ENCODE data around the gene INHBA.

INHBA gene

DNA sequence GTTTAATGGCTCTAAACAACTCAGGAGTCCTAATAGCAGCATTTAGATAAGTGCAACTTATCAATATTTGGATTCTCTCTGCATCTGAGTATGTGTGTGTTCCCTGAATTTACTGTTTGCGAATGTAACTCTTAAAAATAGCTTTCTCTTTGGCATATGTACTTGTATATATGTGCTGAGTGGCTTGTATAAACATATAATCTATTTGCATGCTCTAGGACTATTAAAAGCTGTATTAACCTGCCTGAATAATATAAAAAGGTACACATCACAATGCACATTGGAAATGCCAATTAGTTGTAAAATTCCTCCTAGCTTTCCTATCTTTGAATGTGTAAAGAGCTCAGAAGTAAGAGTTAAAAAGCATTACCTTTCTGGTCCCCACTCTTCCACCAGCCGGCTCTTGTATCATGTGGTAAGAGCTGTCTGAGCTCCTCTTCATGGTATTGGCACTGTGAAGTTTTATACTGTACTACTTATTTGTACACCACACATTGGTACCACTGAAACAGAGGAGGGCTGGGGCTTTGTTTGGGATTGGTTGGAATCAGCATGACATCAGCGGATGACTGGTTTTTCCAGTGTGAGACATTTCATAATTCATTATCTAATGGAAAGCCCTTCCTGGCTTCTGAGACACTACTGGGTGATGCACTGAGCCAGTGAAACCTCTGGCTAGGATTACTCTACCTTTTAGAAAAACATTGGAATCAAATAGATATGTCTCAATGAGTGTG lies at the start of gene INHBA:
Gene INHBA, minus strand, starts transcription at position 456 of the 737 bp plus-strand sequence. CDS start 2,716 bp downstream, outside the sequence.
- peak; percentile 65 for DNase-seq

DNA sequence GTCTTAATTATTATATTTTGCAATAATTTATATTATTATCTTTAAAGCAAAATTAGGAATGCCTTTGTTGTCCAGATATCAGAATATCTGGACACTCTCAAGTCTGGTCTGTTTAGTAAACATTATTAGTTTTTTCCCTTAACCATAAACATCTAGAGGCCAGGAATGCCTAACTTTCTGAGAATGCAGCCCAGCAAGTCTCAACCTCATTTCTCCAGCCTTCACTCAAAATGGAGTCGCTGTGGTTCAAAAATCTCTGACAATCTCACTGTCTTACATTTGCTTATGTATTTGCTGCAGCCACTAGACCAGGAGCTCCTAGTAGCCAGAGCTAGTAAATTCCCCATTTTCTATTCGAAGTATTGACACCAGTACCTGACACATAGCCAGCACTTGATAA lies 49.7 kb upstream of the INHBA start:
- no peak for DNase-seq

DNA sequence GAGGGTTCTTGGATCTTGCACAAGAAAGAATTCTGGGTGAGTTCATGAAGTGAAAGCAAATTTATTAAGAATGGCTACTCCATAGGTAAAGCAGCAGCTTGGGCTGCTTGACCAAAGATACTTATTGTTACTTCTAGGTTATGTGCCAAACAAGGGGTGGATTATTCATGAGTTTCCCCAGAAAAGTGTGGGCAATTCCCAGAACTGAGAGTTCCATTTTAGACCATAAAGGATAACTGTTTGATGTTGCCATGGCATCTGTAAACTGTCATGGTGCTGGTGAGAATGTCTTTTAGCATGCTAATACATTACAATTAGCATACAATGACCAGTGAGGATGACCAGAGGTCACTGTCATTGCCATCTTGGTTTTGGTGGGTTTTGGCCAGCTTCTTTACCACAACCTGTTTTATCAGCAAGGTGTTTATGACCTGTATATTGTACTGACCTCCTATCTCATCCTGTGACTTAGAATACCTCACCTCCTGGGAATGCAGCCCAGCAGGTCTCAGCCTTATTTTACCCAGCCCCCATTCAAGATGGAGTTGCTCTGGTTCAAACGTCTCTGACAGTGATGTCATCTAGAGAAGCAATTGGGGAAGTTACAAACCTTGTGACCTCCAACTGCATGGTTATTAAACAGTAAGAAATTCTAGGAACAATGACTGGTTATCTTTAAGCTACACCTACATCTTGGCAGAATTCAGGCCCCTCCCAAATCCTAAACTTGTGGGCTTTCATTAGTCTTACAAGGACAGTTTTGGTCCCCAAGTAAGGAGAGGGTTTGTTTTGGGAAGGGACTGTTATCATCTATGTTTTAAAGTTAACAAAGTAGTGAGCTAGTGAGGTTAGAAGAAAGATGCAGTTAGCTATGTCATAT lies 48.0 kb upstream of the INHBA start:
- no peak for DNase-seq

DNA sequence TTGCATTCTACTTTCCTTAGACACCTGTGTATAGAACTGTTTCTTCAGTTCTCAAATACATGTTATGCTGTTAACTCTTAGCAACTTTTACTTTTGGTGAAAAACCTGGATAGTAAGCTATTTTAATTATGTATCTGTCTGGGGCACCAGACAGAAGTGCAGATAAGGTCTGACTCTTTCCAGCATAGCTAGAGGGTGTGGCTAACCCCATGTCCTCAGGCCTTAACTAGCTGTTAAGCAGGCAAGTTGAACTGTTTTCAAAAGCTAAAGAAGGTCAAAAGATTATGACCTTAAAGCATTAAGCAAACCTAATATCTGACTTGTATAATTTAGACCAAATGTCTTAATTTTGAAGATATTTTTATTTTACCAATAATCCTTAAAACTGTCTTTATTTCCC lies 45.1 kb upstream of the INHBA start:
- no peak for DNase-seq

DNA sequence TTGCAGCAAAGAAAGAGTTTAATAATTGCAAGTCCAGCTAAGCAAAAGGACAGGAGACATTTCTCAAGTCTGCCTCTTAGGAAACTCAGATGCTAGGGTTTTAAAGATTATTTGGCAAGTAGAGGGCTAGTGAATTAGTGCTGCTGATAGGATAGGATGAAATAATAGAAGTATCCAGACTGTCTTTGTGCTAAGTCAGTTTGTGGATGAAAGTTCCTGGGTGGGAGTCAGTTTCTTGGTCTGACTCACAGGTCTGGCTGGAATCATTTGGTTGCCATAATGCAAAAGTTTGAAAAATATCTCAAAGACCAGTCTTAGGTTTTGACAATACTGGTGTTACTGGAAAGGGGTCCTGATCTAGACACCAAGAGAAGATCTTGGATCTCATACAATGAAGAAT lies 42.6 kb upstream of the INHBA start:
- no peak for DNase-seq

DNA sequence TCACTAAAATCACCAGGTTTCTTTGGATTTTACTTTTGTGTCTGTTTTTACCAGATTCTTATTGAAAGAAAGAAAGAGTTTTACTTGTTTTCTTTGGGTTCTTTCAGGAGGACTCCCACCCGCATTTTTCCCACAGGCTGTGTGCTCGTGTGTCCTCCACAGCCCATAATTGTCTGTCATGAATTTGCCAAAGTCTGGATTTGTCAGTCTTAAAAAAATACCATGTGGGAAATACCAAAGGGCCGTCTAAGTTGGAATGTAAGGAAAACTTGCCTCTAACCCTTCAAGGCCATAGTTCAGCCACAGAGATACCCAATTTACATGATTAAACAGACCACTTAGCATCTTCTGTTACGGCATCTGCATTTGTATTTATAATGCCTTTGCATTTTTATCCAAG lies 41.3 kb upstream of the INHBA start:
- no peak for DNase-seq

DNA sequence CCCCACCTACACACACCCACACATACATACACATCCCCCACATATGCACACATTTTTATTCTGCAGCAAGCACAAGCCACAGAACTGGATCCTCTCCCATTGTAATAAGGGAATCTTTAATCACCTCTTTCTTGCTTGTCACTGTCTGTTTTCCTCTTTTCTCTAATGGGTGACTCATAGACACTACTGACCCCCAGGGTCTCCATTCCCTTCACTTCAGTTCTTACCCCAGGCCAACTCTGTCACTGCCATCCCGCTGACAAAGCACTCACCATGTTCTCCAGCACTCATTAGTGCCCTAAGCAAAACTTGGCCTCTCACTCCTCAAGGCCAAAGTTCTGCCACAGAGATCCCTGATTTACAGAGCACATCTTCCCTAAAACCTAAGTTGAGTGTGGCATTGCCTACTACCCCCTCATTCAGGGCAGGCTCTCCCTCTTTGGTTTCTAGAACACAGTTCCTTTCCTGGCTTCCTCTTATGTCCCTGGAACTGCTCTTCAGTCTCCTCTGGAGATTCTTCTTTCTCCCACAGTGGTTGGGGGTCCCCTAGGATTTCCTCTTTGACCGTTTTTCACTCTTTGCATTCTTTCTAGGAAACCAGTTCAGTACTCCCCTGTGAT lies 39.6 kb upstream of the INHBA start:
- DNase-seq: no peak

DNA sequence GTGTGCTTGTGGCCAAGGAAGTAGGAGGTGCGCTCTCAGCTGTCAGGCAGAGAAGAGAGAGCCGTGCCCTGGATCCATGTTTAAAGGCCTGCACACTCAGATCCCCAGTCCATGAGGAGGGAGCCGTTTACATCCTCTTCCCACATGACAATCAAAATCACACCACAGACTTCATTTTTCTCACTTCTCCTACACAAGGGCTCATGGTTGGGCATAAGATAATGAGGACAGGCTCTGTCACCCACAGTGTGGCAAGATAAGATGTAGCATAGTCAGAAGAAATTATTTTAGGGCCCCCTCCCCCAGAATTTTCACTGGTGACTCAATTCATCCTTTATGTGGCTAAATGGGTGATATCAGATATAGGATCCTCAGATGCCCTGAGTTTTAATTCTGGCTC lies 35.9 kb upstream of the INHBA start:
- peak; percentile 26 for DNase-seq

DNA sequence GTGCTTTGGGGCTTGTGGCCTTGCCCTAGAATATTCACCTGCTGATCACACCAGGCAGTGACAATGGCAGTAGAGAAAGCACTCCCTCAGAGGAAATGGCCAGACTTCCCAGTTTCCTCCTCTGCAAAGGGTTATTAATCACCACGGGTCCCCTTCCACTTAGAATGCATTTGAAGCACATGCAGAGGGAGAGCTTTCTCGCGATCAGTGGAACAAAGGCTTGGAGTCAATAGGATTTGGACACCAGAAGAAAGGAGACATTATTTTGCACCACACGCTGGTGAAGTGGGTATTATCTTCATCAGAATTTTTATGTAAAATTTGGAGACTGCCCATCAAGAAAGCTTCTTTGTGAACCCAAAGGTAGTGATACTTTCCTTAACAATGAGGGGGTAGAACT lies 35.4 kb upstream of the INHBA start:
- DNase-seq: no peak

DNA sequence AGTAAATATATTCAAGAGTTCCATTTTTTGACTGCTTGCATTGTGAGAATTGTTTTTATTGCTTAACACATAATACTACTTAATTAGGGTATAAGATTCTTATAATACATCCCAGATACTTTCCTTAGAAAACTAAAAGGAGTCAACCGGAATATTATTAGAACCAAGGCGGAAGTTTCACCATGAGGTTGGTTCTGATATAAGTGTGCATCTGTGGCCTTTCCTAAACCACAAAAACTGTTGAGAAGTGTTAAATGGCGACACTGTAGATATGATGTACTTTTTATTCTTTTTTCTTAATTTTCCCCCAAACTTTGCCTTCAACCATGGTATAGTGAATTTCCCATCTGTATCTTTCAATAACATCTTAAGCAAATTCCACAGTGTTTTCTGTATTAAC lies 32.3 kb upstream of the INHBA start:
- peak; percentile 18 for DNase-seq

DNA sequence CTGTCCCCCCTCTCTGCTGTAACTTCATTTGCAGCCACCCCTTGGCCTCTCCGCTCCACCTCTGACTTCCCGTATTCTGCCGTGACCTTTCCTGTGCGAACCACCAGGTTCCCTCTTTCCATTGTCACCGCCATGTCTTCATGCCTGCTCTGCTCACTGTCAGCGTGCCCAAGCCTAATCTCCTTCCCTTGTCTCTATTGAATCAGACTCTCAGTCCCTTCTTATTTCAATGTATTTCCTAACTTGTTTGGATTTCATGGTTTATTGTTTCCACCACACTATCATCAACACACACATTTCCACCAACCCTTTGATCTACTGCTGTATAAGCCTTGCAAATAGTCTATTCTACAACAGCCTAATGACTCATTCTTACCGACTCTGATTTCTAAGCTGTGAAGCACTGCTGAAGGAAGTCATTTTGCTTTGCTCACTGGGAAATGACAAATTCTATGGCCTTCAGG lies 30.0 kb upstream of the INHBA start:
- DNase-seq: peak; percentile 54

DNA sequence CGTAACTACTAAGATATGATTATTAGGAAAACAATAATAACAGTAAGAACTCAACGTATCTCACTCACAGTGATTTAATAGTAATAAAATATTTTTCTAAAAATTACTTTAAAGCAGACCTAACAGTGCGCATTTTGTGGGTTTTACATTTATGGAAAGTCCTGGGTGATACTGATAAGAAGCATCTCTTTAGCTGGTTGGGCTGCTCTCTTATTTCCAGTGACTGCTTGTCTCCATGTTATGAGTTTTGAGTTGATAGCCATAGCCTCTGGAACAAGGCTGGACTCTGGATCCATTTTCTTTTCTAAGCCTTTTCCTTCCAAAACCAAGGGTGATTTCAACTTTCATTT lies 29.5 kb upstream of the INHBA start:
- DNase-seq: no peak

DNA sequence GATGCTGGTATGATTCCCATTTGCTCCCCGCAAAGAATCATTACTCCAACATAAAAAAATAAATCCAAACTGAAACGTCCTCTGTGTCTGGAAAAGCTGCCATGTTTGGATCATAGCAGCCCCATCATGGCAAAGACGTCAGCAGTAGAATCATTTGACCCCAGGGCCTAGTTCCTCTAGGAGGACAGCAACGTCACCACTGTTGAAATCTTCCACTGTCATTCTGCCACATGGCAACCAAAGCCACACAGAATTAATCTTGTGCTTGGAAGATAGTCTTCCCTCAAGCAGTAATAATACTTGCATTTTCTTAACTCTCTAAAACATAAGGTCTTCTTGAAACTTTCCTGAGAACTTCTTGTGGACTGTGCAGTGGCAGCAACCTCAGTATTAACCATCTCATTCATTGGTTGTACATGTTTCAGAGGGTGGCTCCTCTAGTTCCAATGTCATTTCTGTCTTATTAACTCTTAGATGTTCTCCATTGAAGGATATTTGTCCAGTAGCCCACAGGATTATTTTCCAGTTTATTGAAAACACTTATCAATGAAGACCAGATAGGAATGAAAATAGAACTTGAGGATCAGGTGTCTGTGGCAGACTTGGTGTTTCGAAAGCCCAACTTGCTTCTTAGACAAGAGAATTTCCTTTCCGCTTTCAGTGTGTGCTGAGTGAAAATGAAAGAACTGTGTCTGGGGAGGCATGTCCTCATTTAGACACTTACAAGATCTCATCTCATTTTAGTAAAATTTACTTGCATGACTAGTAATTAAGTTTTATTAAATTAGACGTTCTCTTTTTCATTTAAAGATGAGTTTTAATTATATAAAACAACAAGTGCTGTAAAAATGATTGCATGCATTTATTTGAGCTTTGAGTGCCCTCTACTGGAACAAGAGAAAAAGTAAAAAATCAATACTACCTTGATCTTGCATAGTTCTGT lies 28.9 kb upstream of the INHBA start:
- DNase-seq: peak; percentile 86

DNA sequence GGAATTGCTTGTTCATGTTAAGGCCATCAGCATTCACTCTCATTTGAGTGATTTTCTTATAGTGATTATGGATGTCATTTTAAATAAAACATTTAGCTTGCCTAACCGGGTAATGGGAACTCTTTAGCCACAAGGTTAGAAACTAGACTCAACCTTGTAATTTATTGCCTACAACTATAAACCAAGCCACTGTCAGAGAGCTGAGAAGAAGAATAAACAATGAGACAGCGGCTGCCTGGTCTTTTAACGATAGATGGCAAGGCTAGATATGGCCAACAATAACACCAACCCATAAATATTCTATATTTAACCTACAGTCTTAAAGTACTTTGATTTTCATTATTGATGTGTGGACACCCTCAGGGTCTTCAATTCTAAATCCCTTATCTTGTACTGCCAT lies 27.8 kb upstream of the INHBA start:
- no peak for DNase-seq

DNA sequence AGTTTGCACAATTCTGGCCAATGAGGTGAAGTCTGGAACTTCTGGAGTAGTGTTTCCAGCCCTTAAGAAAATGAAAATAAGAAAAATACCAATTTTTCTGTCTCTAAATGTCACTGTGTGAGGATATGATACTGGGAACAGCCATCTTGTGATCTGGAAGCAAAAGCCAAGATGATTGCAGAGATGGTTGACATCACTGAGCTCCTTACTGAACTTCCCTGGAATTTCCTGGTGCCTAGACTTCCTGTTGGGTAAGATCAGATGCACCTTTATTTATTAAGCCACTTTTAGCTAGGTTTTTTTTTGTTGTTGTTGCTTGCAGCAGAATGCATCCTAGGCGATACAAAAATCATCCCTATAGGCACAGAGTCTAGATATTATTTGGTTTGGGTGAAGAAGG lies 27.3 kb upstream of the INHBA start:
- DNase-seq: peak; percentile 40

DNA sequence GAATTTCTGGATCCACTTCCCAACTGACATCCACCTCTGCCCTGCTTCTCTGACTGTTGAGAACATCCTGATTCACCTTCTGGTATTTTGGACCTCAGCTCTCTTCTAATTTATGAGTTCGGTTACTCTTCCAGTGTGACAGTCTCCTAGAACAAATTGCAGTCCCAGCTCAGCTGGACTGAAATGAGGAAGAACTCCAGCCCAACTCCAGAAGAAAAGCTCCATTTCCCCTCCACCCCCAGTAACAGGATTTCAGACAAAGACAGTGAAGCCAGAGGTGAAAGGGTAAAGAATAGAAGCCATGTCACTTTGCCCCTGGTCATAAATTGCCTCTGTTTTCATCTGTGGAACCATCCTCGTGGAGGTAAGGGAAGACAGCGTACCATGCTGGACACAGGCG lies 26.2 kb upstream of the INHBA start:
- no peak for DNase-seq

DNA sequence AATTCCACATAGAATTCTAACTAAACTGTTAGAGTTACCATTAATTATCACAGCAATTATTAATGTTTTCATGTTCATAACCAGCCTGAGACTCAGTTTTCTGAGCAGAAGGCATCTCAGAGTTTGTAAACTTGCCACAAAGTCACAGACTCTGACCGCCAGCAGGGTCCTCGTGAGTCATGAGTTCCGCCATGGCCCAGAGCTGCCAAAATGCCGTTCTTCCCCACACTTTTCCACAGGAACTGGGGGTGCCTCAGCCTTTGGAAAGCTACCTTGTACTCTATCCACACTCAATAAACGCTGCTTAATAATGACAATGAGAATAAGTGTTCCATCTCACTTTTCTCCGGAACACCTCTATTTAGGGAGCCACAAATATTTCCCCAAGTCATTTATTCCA lies 22.1 kb upstream of the INHBA start:
- no peak for DNase-seq

DNA sequence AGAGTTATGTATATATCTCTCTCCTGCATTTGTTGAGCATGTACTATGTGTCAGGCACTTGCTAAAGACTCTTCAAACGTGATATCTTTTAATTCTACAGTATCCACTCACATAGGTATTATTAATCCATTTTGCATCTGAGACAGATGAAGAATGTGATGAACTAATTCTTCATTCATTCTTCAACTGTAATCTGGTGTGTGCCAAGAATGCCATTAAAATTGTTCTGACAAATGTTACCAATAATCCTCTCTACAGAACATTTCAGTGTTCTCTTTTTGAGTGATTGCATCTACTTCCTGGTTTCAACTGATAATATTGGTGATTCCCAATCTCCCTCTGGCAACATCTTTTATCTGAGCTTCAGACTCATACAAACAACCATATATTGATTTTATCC lies 18.0 kb upstream of the INHBA start:
- DNase-seq: no peak

DNA sequence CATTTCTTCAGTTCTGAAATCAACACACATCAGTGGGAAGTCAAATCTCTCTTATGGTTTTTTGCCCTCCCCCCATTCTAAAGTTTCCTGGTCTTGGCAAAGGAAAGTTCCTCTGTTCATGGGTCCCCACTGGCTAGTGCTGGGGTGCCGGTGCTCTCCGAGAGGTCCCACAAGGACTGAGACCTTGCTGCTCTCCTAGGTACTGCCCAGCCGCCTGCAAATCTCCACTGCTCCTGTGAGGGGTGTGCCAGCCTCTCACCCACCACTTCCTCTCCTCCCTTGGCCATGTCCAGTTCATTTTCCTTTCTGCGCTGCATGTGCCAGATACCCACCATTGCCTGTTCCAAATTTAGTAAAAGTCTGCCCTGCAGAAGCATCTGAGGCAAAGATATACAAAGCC lies 17.2 kb upstream of the INHBA start:
- no peak for DNase-seq

DNA sequence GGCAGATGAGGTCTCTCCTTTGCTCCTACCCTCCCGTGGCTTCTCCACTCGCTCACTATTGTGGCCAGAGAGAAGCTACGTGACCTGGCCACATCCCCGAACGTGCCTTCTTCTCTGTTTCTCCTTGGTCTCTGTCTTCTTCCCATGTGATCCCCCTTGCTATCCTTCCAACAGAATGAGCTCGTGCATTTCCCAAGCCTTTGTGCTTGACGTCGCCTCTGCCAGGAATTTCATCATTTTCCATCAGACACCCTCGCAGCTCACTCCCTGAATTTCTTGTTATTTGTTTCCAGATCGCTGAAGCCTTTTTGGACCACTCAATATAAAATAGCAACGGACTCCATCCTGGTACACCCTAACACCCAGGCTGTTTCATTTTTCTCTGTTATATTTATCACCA lies 13.8 kb upstream of the INHBA start:
- no peak for DNase-seq

DNA sequence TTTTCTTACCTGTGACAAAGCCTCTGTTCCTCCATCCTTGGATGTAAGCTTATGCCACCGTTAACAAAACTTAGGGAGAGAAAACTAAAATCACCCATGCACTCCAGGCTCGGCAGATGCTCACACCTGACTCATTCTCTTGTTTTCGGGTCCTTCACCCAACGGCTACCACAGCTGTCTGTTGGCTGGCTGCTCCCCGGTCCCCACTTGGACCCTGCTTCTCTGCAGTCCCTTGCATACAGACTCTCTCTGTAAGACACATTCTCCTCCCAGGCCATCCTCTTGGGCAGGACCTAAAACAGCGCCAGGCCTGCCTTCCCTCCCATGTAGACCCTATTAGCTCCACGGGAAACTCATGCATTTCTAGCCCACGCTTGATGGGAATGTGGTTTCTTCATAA lies 12.1 kb upstream of the INHBA start:
- no peak for DNase-seq

DNA sequence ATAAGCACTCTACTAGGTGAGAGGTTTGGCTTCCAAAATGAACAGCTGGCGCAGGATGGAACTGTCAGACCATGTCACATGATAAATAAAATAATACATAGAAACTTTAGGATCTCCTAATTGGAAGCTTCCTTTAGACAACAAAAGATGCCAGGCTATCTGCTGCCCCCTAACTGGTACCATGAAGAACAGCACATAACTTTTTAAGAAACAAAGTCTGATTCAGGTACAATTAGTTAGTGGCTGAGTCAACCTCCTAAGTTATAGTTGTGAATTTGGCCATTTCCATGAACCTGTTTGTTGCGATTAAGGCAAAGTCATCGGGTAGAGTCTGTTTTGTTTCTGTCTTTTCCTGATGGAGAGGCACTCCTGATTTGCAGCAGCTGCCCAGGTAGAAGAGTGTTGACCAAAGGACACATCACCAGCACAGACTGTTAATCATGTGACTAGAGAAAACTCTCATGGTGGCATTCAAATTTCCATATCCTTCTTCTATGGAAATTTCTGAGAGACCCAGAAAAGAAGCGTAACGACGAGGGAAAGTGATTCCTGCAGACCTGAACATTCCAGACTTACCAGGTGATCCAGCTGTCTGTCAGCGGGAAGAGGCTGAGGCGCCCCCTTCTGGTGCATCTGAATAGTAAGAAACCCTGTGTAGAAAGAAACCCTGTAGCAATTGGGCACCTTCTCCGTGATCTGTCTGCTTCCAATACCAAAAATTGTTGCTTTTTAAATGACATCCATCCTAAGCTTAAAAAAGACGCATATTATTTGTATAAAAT lies 8.6 kb upstream of the INHBA start:
- DNase-seq: no peak
